Endothelial cell of umbilical vein (primary cell): Measurements from ENCODE around the gene RAP1GAP2. TPM values are rescaled to one million over a fixed set of nuclear protein-coding genes. Genes with fewer than 3 reads are reported as not detected.

Source experiments
- BruUV-seq: library from RNA; stranded (reverse); fragments of 400-500 nt; replicated peaks from 2 replicates; lab custom pipeline; 2021; lab: Mats Ljungman, UMichigan
- CTCF ChIA-PET: fragments of 300-600, 350-600 bp; sonication (Branson Sonifier 250); formaldehyde crosslinking; loops from one replicate; lab custom pipeline; 2021; ENCODE audit warnings: antibody characterized with exemption, inconsistent platforms; lab: Charles Lee
- POLR2A ChIA-PET: fragments of 300-600, 350-600 bp; sonication (Branson Sonifier 250); formaldehyde crosslinking; loops from one replicate; lab custom pipeline; 2021; ENCODE audit warnings: antibody characterized with exemption, inconsistent platforms; lab: Charles Lee
- DNase-seq: peaks from one replicate; pipeline ENCODE4 v3.0.0-alpha.2; 2011; ENCODE audit warnings: low read depth, low spot score
- FAIRE-seq: peaks from 2 replicates; lab custom pipeline; 2011; peaks lifted over from hg19 to GRCh38; lab: Jason Lieb, UNC
- H2AFZ ChIP-seq: 2 replicates; pipeline ENCODE4 v1.6.0; 2012; ENCODE audit warnings: low read depth, low read length, control low read depth, inconsistent platforms
- H3K27ac ChIP-seq: 2 replicates; pipeline ENCODE4 v1.5.1; 2011; ENCODE audit warnings: low read depth, mild to moderate bottlenecking, control low read depth, low read length, moderate library complexity; ENCODE audit not compliant: insufficient read depth
- H3K27me3 ChIP-seq, 2 experiments: 2 replicates each; pipeline versions ENCODE4 v1.6.0 to v1.6.1; 2011; ENCODE audit warnings: low read length in 2 of 2, mixed read lengths in 1 of 2; ENCODE audit not compliant: control insufficient read depth in 2 of 2, insufficient read depth in 2 of 2
- H3K36me3 ChIP-seq, 2 experiments: 2 replicates in 1 of 2; 3 replicates in 1 of 2; pipeline ENCODE4 v1.5.1; 2011; ENCODE audit warnings: low read length in 2 of 2, mild to moderate bottlenecking in 1 of 2, moderate library complexity in 1 of 2; ENCODE audit not compliant: control insufficient read depth in 2 of 2, insufficient read depth in 2 of 2; ENCODE audit errors: extremely low read depth in 1 of 2
- H3K4me1 ChIP-seq: 3 replicates; pipeline ENCODE4 v1.5.1; 2011; ENCODE audit warnings: mild to moderate bottlenecking, low read length; ENCODE audit not compliant: control insufficient read depth, insufficient read depth; ENCODE audit errors: extremely low read depth
- H3K4me2 ChIP-seq: 2 replicates; pipeline ENCODE4 v1.6.1; 2011; ENCODE audit warnings: low read length, control low read depth, mixed read lengths; ENCODE audit not compliant: insufficient read depth
- H3K4me3 ChIP-seq, 3 experiments: fragments of 200-600 bp in 1 of 3; sonication (generic), shearing (Covaris generic) in 1 of 3; replicated peaks in 1 of 3; 2 replicates each; pipeline ENCODE4 v1.5.1; 2011 to 2016; ENCODE audit warnings: control low read depth in 3 of 3, low read length in 3 of 3, mild to moderate bottlenecking in 2 of 3, inconsistent platforms in 1 of 3, low read depth in 1 of 3, moderate library complexity in 1 of 3; ENCODE audit not compliant: insufficient read depth in 1 of 3
- H3K79me2 ChIP-seq: 2 replicates; pipeline ENCODE4 v1.6.0; 2012; ENCODE audit warnings: low read length, inconsistent platforms; ENCODE audit not compliant: control insufficient read depth, insufficient read depth
- H3K9ac ChIP-seq: replicated peaks from 2 replicates; pipeline ENCODE3; 2011; ENCODE audit warnings: low read length, control low read depth; ENCODE audit not compliant: insufficient read depth; ENCODE audit errors: extremely low read depth
- H3K9me1 ChIP-seq: replicated peaks from 3 replicates; pipeline ENCODE4 v1.6.0; 2011; ENCODE audit warnings: mild to moderate bottlenecking, low read length; ENCODE audit not compliant: control insufficient read depth, insufficient read depth; ENCODE audit errors: extremely low read depth
- H3K9me3 ChIP-seq: replicated peaks from 2 replicates; pipeline ENCODE4 v1.5.1; 2012; ENCODE audit warnings: low read length, inconsistent platforms; ENCODE audit not compliant: control insufficient read depth, insufficient read depth
- H4K20me1 ChIP-seq: replicated peaks from 2 replicates; pipeline ENCODE3; 2011; ENCODE audit warnings: mild to moderate bottlenecking, low read length; ENCODE audit not compliant: control insufficient read depth, insufficient read depth; ENCODE audit errors: extremely low read depth
- EZH2 ChIP-seq: IDR thresholded peaks from 2 replicates; pipeline ENCODE4 v1.6.1; 2012; ENCODE audit warnings: borderline replicate concordance, low read depth, mild to moderate bottlenecking, moderate library complexity, low read length, inconsistent platforms; ENCODE audit not compliant: severe bottlenecking
- FOS ChIP-seq: IDR thresholded peaks from 2 replicates; pipeline ENCODE4 v1.6.1; 2011; ENCODE audit warnings: mild to moderate bottlenecking, low read length, moderate library complexity, borderline replicate concordance; ENCODE audit not compliant: insufficient read depth
- GATA2 ChIP-seq: IDR thresholded peaks from 2 replicates; pipeline ENCODE4 v1.7.0; 2011; ENCODE audit warnings: low read depth, mild to moderate bottlenecking, moderate library complexity, mixed read lengths, low read length; ENCODE audit not compliant: insufficient read length, insufficient read depth
- JUN ChIP-seq: IDR thresholded peaks from 2 replicates; pipeline ENCODE4 v1.6.1; 2011; ENCODE audit warnings: borderline replicate concordance, low read depth; ENCODE audit not compliant: insufficient read length, insufficient read depth
- MYC ChIP-seq: IDR thresholded peaks from one replicate; pipeline ENCODE4 v1.6.1; 2011; ENCODE audit warnings: mild to moderate bottlenecking, low read depth, low read length
- POLR2A ChIP-seq: IDR thresholded peaks from 2 replicates; pipeline ENCODE4 v1.6.1; 2012; ENCODE audit warnings: low read depth, mild to moderate bottlenecking, control low read depth, low read length
- POLR2AphosphoS5 ChIP-seq: IDR thresholded peaks from 2 replicates; pipeline ENCODE4 v1.6.1; 2012; ENCODE audit warnings: low read depth, mild to moderate bottlenecking, control low read depth, low read length, moderate library complexity; ENCODE audit not compliant: insufficient read depth
- dilution Hi-C: fragments of 300-500 bp; cut with MboI; formaldehyde crosslinking; loops from one replicate; pipeline ENCODE4 v1.15.0; 2019; ENCODE audit warnings: low sequenced_read_pairs; ENCODE audit not compliant: extremely low pct_ligation_motif_present
- intact Hi-C: fragments of 100-400 bp; cut with micrococcal nuclease; formaldehyde crosslinking; loops from one replicate; pipeline ENCODE4 v1.10.0; 2022
- polyA plus RNA-seq, 4 experiments: library from polyadenylated mRNA; depleted of rRNA in 3 of 4; stranded (reverse) in 3 of 4; unstranded in 1 of 4; fragments of >200 nt; gene quantifications; 2 replicates each; pipeline versions ENCODE4 v1.2.1 to v1.2.3, GENCODE V29; 2011 to 2012; ENCODE audit warnings: missing spikeins in 1 of 4
- total RNA-seq: library from RNA; stranded (reverse); gene quantifications from 2 replicates; pipeline ENCODE4 v1.2.3, GENCODE V29; 2021
- TF ChIP-seq, protein P1 (sequence below): IDR thresholded peaks from 2 replicates; pipeline ENCODE4 v1.6.1; 2011; ENCODE audit not compliant: insufficient read depth, insufficient read length
- TF ChIP-seq, protein P2 (sequence below), 2 donors: IDR thresholded peaks; 1 replicate in 1 of 2; 2 replicates in 1 of 2; pipeline ENCODE4 v1.5.1; 2011; ENCODE audit warnings: low read length in 2 of 2, mild to moderate bottlenecking in 2 of 2, moderate library complexity in 2 of 2, control low read depth in 1 of 2, inconsistent platforms in 1 of 2, low read depth in 1 of 2; ENCODE audit not compliant: insufficient read depth in 1 of 2; ENCODE audit errors: extremely low read depth in 1 of 2

RAP1GAP2 gene
- total and polyA plus RNA-seq, 2 donors (not counting 3 experiments of a cell fraction or from before 2014, with no cell fraction given): 1.4 to 3.6 TPM

DNA sequence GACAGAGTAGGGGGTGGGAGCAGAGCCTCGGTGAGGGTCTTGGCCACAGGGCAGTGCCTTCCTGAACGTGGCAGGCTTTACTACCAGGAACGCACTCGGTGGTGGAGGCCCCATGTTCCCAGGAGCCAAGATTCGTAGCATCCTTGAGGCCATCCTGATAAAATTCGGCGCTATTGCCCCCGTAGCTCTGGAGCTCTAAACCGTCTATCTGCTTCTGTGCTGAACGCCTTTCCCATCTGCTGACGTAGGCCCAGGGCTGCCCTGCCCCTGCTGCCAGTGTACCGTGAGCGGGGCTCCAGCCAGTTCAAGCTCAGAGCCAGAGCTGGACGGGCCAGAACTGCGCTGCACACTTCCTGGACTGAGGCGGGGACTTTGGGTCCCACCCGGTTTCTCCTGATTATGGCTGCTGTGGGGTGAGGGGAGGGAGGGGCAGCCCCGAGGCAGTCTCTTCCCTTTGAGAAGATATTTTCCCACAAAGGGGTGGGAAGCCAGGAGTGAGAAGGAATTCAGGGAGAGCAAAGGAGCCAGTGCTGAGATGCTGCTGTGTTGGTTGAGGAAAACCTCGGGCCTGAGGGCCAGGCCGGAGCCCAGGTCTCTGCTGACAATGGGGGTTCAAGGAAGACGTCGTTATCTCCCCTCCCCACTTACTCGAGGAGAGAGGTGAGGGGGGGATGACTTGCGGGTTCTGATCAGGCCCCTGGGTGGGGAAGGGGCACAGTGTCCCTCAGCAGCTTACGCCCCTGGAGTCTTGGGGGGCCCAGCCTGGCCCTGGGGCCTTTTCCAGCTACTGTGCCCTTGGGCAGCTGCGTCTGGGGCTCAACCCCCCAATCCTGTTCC is 237.7 kb downstream of the RAP1GAP2 start:
- H4K20me1 ChIP-seq: no peaks in the 10 kb centered on the region
- ChIA-PET CTCF (interaction anchor here (1.6 kb wide), 2 partner anchors 21 to 104 kb away, joined by 4 read pairs; no protein-coding TSS in a partner anchor), POLR2A (no interaction called here)
- peaks cover 2 to 7% of the 10 kb centered on the region in 2 experiments for H3K27me3 ChIP-seq
- dilution Hi-C loops: no loop called here
- intact Hi-C loops: no loop called here
- no peaks in the 10 kb centered on the region for H3K9me1 ChIP-seq
- no peak overlapping the region for H3K4me2 ChIP-seq
- no peak for DNase-seq
- no peaks in the 10 kb centered on the region for H3K79me2 ChIP-seq
- TF ChIP-seq, protein P1, sequence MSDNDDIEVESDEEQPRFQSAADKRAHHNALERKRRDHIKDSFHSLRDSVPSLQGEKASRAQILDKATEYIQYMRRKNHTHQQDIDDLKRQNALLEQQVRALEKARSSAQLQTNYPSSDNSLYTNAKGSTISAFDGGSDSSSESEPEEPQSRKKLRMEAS: no peak
- TF ChIP-seq POLR2A (no peak), EZH2 (no peak), GATA2 (no peak), POLR2AphosphoS5 (no peak), FOS (no peak), JUN (no peak), MYC (no peak)
- TF ChIP-seq, protein P2, sequence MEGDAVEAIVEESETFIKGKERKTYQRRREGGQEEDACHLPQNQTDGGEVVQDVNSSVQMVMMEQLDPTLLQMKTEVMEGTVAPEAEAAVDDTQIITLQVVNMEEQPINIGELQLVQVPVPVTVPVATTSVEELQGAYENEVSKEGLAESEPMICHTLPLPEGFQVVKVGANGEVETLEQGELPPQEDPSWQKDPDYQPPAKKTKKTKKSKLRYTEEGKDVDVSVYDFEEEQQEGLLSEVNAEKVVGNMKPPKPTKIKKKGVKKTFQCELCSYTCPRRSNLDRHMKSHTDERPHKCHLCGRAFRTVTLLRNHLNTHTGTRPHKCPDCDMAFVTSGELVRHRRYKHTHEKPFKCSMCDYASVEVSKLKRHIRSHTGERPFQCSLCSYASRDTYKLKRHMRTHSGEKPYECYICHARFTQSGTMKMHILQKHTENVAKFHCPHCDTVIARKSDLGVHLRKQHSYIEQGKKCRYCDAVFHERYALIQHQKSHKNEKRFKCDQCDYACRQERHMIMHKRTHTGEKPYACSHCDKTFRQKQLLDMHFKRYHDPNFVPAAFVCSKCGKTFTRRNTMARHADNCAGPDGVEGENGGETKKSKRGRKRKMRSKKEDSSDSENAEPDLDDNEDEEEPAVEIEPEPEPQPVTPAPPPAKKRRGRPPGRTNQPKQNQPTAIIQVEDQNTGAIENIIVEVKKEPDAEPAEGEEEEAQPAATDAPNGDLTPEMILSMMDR (IDR thresholded peaks at IDR 0.05; ENCODE audit: extremely low read depth in 1 of 2, insufficient read depth in 1 of 2, low read depth in 1 of 2, low read length in 2 of 2): no peak
- H3K9me3 ChIP-seq: no peaks in the 10 kb centered on the region
- no peaks in the 10 kb centered on the region for H3K36me3 ChIP-seq
- H3K4me1 ChIP-seq: peaks cover 16% of the 10 kb centered on the region
- no TSS peak for BruUV-seq
- H3K9ac ChIP-seq: no peak overlapping the region
- H3K4me3 ChIP-seq: no peak overlapping the region
- H3K27ac ChIP-seq: no peak overlapping the region
- no peak for FAIRE-seq
- H2AFZ ChIP-seq: no peak overlapping the region
